Liver (tissue), 9 donors: ENCODE measurements around the gene TEX12. TPM values are rescaled to one million over a fixed set of nuclear protein-coding genes. Genes with fewer than 3 reads are reported as not detected.

Experiments used
- DNase-seq: peaks from one replicate; pipeline ENCODE4 v3.0.0-alpha.2; 2017; ENCODE audit warnings: low spot score
- H3K27ac ChIP-seq, 2 donors: one replicate each; pipeline ENCODE4 v1.7.0; 2013; ENCODE audit warnings: inconsistent platforms in 2 of 2, low read length in 2 of 2, control low read depth in 1 of 2, low read depth in 1 of 2, mild to moderate bottlenecking in 1 of 2
- H3K27me3 ChIP-seq, 4 donors: one replicate each; pipeline versions ENCODE4 v1.6.1 to v1.7.0; 2013; ENCODE audit warnings: low read length in 3 of 4, inconsistent platforms in 1 of 4, mild to moderate bottlenecking in 1 of 4, moderate library complexity in 1 of 4; ENCODE audit not compliant: control insufficient read depth in 4 of 4, insufficient read depth in 4 of 4
- H3K36me3 ChIP-seq, 4 donors: one replicate each; pipeline versions ENCODE4 v1.6.1 to v1.7.0; 2013; ENCODE audit warnings: low read length in 3 of 4, mild to moderate bottlenecking in 3 of 4, low read depth in 1 of 4, moderate library complexity in 1 of 4; ENCODE audit not compliant: control insufficient read depth in 4 of 4, insufficient read depth in 3 of 4
- H3K4me1 ChIP-seq, 4 donors: one replicate each; pipeline versions ENCODE4 v1.6.1 to v1.7.0; 2013; ENCODE audit warnings: low read length in 3 of 4, mild to moderate bottlenecking in 3 of 4, moderate library complexity in 1 of 4; ENCODE audit not compliant: control insufficient read depth in 4 of 4, insufficient read depth in 4 of 4
- H3K4me3 ChIP-seq, 3 donors: one replicate each; pipeline versions ENCODE4 v1.6.1 to v1.7.0; 2013; ENCODE audit warnings: low read length in 3 of 3, control low read depth in 1 of 3, low read depth in 1 of 3, mild to moderate bottlenecking in 1 of 3
- H3K9ac ChIP-seq, 2 donors: one replicate each; pipeline ENCODE4 v1.7.0; 2013; ENCODE audit warnings: low read length in 2 of 2, mild to moderate bottlenecking in 2 of 2, moderate library complexity in 2 of 2, control low read depth in 1 of 2, low read depth in 1 of 2
- H3K9me3 ChIP-seq, 4 donors: one replicate each; pipeline versions ENCODE4 v1.6.1 to v1.7.0; 2013; ENCODE audit warnings: low read length in 3 of 4; ENCODE audit not compliant: control insufficient read depth in 4 of 4
- EGR1 ChIP-seq, 2 donors: IDR thresholded peaks; 2 replicates each; pipeline ENCODE4 v1.6.1; 2016 to 2018; ENCODE audit warnings: antibody characterized with exemption in 2 of 2, low read depth in 2 of 2
- FOXA1 ChIP-seq: IDR thresholded peaks from 2 replicates; pipeline ENCODE4 v1.6.1; 2016; ENCODE audit warnings: antibody characterized with exemption
- FOXA2 ChIP-seq: IDR thresholded peaks from 2 replicates; pipeline ENCODE4 v1.6.1; 2016; ENCODE audit warnings: antibody characterized with exemption
- GABPA ChIP-seq, 2 donors: IDR thresholded peaks in 1 of 2; conservative IDR thresholded peaks in 1 of 2; 2 replicates each; pipeline ENCODE4 v1.6.1; 2016; ENCODE audit warnings: antibody characterized with exemption in 2 of 2, mild to moderate bottlenecking in 1 of 2, moderate library complexity in 1 of 2
- HNF4A ChIP-seq, 2 donors: conservative IDR thresholded peaks; 2 replicates each; pipeline ENCODE4 v1.6.1; 2016; ENCODE audit warnings: antibody characterized with exemption in 2 of 2, mild to moderate bottlenecking in 2 of 2
- HNF4G ChIP-seq: IDR thresholded peaks from 2 replicates; pipeline ENCODE4 v1.6.1; 2016; ENCODE audit warnings: antibody characterized with exemption
- JUND ChIP-seq, 2 donors: IDR thresholded peaks; 2 replicates each; pipeline ENCODE4 v1.6.1; 2016; ENCODE audit warnings: antibody characterized with exemption in 2 of 2
- NR2F2 ChIP-seq: IDR thresholded peaks from 2 replicates; pipeline ENCODE4 v1.6.1; 2016; ENCODE audit warnings: antibody characterized with exemption
- RAD21 ChIP-seq, 2 donors: IDR thresholded peaks; 2 replicates each; pipeline ENCODE4 v1.6.1; 2016; ENCODE audit warnings: antibody characterized with exemption in 2 of 2, mild to moderate bottlenecking in 2 of 2
- RXRA ChIP-seq, 2 donors: IDR thresholded peaks; 2 replicates each; pipeline ENCODE4 v1.6.1; 2017 to 2018; ENCODE audit warnings: antibody characterized with exemption in 2 of 2, mild to moderate bottlenecking in 1 of 2
- SP1 ChIP-seq: IDR thresholded peaks from 2 replicates; pipeline ENCODE4 v1.6.1; 2018; ENCODE audit warnings: antibody characterized with exemption, mild to moderate bottlenecking
- TAF1 ChIP-seq: conservative IDR thresholded peaks from 2 replicates; pipeline ENCODE4 v1.6.1; 2016; ENCODE audit warnings: antibody characterized with exemption, mild to moderate bottlenecking
- YY1 ChIP-seq: IDR thresholded peaks from 2 replicates; pipeline ENCODE4 v1.6.1; 2016; ENCODE audit warnings: antibody characterized with exemption, mild to moderate bottlenecking
- WGBS: extraction: QIAGEN DNeasy Blood & Tissue Kit; methylation state at CpG from one replicate; pipeline ENCODE4 v1.1.7; 2013; 5-methylcytosine and 5-hydroxymethylcytosine counted together
- polyA plus RNA-seq, 2 donors: library from polyadenylated mRNA; stranded (reverse) in 1 of 2; unstranded in 1 of 2; fragments of 200-250 nt in 1 of 2; fragments of >200 nt in 1 of 2; fragmentation: Nextera tagmentation in 1 of 2; extraction: Ambion mirVana in 1 of 2; gene quantifications; one replicate each; pipeline versions ENCODE4 v1.2.1 to v1.2.3, GENCODE V29; 2013 to 2015
- total RNA-seq, 2 donors: library from RNA; depleted of rRNA; stranded (reverse); fragments of >200 nt; gene quantifications; one replicate each; pipeline ENCODE4 v1.2.3, GENCODE V29; 2014
- TF ChIP-seq, protein P1 (sequence below): fragments of 150-350 bp; IDR thresholded peaks from 2 replicates; pipeline ENCODE4 v1.5.1; 2017; ENCODE audit warnings: improper control_type of control experiment, low read depth, low read length; ENCODE audit not compliant: missing input control
- TF ChIP-seq, protein P2 (sequence below): IDR thresholded peaks from 2 replicates; pipeline ENCODE4 v1.6.1; 2016; ENCODE audit warnings: antibody characterized with exemption
- TF ChIP-seq, protein P3 (sequence below): IDR thresholded peaks from 2 replicates; pipeline ENCODE4 v1.6.1; 2016; ENCODE audit warnings: antibody characterized with exemption
- TF ChIP-seq, protein P4 (sequence below): IDR thresholded peaks from 2 replicates; pipeline ENCODE4 v1.6.1; 2016; ENCODE audit warnings: antibody characterized with exemption, mild to moderate bottlenecking
- TF ChIP-seq, protein P5 (sequence below): IDR thresholded peaks from 2 replicates; pipeline ENCODE4 v1.6.1; 2016; ENCODE audit warnings: antibody characterized with exemption
- donor health status: healthy.
- donor health status: healthy.
- donor health status: healthy.
- donor health status: healthy.
- donor health status: healthy.

The TEX12 gene
- total and polyA plus RNA-seq, 4 donors: 0.07 to 0.42 (median 0.29) TPM; not detected in 1

DNA sequence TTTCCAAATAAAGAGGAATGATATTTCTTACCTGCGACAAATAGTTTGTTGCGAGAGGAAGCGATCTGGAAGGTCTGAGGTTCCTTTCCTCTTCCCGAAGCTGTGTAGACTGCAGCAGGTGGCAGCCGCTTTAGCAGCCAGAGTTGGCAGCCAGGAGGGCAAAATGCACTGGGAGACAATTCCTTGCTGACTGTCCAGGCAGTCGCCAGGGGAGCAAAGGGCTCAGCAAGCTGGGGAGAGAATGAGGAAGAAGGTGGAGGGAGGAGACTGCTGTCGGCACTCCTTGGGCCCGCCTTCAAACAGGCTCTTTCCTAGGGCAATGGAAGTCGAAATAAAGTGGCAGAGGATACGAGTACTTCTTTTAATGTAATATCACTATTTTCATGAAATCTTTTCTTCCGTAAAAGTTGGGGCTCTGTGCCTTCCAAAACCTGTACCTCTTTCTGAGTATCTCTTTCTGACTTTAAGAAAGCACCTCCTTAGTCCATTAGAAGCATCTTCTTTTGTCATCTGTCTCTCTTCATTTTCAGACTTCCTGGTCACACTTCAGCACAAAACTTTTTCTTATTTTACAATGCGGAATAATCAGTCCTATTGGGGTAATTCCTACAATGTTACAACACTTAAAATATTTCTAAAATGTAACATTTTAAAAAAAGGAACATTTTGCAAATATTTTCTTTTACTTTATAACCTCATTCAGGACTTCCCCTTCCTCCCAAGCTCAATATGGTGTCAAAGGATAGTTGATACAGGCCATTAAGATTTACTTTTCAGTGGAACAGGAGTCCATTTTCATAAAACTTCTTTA lies 3.1 kb upstream of the TEX12 start, which contains the start of gene IL18:
TSS of gene IL18 (minus strand) at position 220 of the 811 bp plus-strand sequence. CDS start 9,041 bp downstream, outside the sequence.
- 71% methylated on average over 12 of the region's 12 CpGs for WGBS
- peaks cover 3 to 25% (median 13%) of the 10 kb centered on the region in 4 donors for H3K4me1 ChIP-seq
- peak within 1 kb of the TSS in 2 of 3 donors; percentile 11 to 23 for H3K4me3 ChIP-seq
- H3K36me3 ChIP-seq: no peaks in the 10 kb centered on the region
- peak within 1 kb of the TSS; percentile 43 to 68 for H3K27ac ChIP-seq
- TF ChIP-seq TAF1 (no peak), SP1 (no peak), YY1 (peak; percentile 16)
- H3K9me3 ChIP-seq: no peaks in the 10 kb centered on the region
- no peak within 1 kb of the TSS for H3K9ac ChIP-seq
- DNase-seq: no peak
- no peaks in the 10 kb centered on the region for H3K27me3 ChIP-seq

DNA sequence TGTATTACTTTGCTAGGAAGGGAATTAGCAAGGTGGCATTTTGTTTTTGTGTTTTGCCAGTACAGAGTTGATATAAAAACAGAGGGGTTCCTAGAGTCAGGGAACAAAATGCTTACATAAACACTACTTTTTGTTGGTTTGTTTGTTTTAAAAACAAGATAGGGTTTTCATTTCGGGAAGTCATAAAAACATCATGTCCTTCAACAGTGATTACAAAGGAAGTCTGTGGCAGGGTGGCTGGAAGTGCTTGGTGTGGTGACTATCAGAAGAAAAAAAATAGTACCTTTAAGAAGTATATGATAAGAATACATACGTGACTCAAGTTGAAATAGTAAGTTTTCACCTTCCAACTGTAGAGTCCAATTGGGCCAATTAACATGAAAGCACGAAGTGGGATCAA lies 2.1 kb upstream of the TEX12 start:
- TF ChIP-seq GABPA (IDR thresholded peaks at IDR 0.05 in 1 of 2, conservative IDR thresholded peaks at IDR 0.05 in 1 of 2) (no peak), HNF4A (conservative IDR thresholded peaks at IDR 0.05) (no peak), HNF4G (no peak), SP1 (no peak), YY1 (no peak), RXRA (IDR thresholded peaks at IDR 0.05) (no peak), EGR1 (IDR thresholded peaks at IDR 0.05; ENCODE audit: low read depth in 2 of 2) (no peak), TAF1 (no peak), FOXA2 (no peak), JUND (IDR thresholded peaks at IDR 0.05) (no peak), RAD21 (IDR thresholded peaks at IDR 0.05) (no peak), NR2F2 (no peak), FOXA1 (no peak)
- TF ChIP-seq, protein P1, sequence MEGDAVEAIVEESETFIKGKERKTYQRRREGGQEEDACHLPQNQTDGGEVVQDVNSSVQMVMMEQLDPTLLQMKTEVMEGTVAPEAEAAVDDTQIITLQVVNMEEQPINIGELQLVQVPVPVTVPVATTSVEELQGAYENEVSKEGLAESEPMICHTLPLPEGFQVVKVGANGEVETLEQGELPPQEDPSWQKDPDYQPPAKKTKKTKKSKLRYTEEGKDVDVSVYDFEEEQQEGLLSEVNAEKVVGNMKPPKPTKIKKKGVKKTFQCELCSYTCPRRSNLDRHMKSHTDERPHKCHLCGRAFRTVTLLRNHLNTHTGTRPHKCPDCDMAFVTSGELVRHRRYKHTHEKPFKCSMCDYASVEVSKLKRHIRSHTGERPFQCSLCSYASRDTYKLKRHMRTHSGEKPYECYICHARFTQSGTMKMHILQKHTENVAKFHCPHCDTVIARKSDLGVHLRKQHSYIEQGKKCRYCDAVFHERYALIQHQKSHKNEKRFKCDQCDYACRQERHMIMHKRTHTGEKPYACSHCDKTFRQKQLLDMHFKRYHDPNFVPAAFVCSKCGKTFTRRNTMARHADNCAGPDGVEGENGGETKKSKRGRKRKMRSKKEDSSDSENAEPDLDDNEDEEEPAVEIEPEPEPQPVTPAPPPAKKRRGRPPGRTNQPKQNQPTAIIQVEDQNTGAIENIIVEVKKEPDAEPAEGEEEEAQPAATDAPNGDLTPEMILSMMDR: no peak
- TF ChIP-seq, protein P2, sequence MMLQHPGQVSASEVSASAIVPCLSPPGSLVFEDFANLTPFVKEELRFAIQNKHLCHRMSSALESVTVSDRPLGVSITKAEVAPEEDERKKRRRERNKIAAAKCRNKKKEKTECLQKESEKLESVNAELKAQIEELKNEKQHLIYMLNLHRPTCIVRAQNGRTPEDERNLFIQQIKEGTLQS: no peak
- TF ChIP-seq, protein P3, sequence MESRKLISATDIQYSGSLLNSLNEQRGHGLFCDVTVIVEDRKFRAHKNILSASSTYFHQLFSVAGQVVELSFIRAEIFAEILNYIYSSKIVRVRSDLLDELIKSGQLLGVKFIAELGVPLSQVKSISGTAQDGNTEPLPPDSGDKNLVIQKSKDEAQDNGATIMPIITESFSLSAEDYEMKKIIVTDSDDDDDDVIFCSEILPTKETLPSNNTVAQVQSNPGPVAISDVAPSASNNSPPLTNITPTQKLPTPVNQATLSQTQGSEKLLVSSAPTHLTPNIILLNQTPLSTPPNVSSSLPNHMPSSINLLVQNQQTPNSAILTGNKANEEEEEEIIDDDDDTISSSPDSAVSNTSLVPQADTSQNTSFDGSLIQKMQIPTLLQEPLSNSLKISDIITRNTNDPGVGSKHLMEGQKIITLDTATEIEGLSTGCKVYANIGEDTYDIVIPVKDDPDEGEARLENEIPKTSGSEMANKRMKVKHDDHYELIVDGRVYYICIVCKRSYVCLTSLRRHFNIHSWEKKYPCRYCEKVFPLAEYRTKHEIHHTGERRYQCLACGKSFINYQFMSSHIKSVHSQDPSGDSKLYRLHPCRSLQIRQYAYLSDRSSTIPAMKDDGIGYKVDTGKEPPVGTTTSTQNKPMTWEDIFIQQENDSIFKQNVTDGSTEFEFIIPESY: no peak
- TF ChIP-seq, protein P4, sequence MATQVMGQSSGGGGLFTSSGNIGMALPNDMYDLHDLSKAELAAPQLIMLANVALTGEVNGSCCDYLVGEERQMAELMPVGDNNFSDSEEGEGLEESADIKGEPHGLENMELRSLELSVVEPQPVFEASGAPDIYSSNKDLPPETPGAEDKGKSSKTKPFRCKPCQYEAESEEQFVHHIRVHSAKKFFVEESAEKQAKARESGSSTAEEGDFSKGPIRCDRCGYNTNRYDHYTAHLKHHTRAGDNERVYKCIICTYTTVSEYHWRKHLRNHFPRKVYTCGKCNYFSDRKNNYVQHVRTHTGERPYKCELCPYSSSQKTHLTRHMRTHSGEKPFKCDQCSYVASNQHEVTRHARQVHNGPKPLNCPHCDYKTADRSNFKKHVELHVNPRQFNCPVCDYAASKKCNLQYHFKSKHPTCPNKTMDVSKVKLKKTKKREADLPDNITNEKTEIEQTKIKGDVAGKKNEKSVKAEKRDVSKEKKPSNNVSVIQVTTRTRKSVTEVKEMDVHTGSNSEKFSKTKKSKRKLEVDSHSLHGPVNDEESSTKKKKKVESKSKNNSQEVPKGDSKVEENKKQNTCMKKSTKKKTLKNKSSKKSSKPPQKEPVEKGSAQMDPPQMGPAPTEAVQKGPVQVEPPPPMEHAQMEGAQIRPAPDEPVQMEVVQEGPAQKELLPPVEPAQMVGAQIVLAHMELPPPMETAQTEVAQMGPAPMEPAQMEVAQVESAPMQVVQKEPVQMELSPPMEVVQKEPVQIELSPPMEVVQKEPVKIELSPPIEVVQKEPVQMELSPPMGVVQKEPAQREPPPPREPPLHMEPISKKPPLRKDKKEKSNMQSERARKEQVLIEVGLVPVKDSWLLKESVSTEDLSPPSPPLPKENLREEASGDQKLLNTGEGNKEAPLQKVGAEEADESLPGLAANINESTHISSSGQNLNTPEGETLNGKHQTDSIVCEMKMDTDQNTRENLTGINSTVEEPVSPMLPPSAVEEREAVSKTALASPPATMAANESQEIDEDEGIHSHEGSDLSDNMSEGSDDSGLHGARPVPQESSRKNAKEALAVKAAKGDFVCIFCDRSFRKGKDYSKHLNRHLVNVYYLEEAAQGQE: no peak
- TF ChIP-seq, protein P5, sequence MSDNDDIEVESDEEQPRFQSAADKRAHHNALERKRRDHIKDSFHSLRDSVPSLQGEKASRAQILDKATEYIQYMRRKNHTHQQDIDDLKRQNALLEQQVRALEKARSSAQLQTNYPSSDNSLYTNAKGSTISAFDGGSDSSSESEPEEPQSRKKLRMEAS: no peak
- Histone ChIP-seq H3K4me3 (no peak overlapping the region), H3K27me3 (no peaks in the 10 kb centered on the region), H3K9me3 (no peaks in the 10 kb centered on the region), H3K27ac (no peak overlapping the region), H3K9ac (no peak overlapping the region), H3K36me3 (no peaks in the 10 kb centered on the region), H3K4me1 (peaks cover 3 to 25% (median 13%) of the 10 kb centered on the region in 4 donors)
- no peak for DNase-seq
- 65% methylated on average over 3 of the region's 3 CpGs for WGBS
